ENCODE measurements around the gene SMIM26. TPM values are rescaled to one million over a fixed set of nuclear protein-coding genes. Genes with fewer than 3 reads are reported as not detected.

The SMIM26 gene
- total RNA-seq, 2 donors from 2014 or later = 67.6 to 80.3 TPM

- H3K9me3 ChIP-seq (ENCODE audit: control insufficient read depth, low read length) = no peaks in the 10 kb centered on the region
- no peak overlapping the region for H3K4me3 Mint-ChIP-seq
- peaks cover 4% of the 10 kb centered on the region for H3K4me1 Mint-ChIP-seq
Measured at GRCh38 chr20:18571009-18571408, 3.8 kb downstream of the SMIM26 start.

GRCh38 chr20:18571578-18571977, 4.3 kb downstream of the SMIM26 start:
- no peak overlapping the region for H3K4me3 Mint-ChIP-seq
- no peak for DNase-seq
- Histone ChIP-seq H3K9me3 (ENCODE audit: control insufficient read depth, low read length) (no peaks in the 10 kb centered on the region), H3K36me3 (ENCODE audit: control insufficient read depth, insufficient read depth, low read length) (peaks cover 23% of the 10 kb centered on the region), H3K9ac (ENCODE audit: extremely low read depth, low read length, poor library complexity, severe bottlenecking) (no peak overlapping the region), H3K27me3 (ENCODE audit: control insufficient read depth, insufficient read depth, low read length, poor library complexity, severe bottlenecking) (no peaks in the 10 kb centered on the region), H3K27ac (ENCODE audit: low read depth, low read length) (no peak overlapping the region), H3K4me3 (ENCODE audit: low read length) (no peak overlapping the region), H3K4me1 (ENCODE audit: control insufficient read depth, insufficient read depth, low read length) (no peaks in the 10 kb centered on the region)
- TF ChIP-seq, protein P1, sequence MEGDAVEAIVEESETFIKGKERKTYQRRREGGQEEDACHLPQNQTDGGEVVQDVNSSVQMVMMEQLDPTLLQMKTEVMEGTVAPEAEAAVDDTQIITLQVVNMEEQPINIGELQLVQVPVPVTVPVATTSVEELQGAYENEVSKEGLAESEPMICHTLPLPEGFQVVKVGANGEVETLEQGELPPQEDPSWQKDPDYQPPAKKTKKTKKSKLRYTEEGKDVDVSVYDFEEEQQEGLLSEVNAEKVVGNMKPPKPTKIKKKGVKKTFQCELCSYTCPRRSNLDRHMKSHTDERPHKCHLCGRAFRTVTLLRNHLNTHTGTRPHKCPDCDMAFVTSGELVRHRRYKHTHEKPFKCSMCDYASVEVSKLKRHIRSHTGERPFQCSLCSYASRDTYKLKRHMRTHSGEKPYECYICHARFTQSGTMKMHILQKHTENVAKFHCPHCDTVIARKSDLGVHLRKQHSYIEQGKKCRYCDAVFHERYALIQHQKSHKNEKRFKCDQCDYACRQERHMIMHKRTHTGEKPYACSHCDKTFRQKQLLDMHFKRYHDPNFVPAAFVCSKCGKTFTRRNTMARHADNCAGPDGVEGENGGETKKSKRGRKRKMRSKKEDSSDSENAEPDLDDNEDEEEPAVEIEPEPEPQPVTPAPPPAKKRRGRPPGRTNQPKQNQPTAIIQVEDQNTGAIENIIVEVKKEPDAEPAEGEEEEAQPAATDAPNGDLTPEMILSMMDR (conservative IDR thresholded peaks at IDR 0.05) = no peak
- H3K36me3 Mint-ChIP-seq (ENCODE audit: low read depth) = peaks cover 20% of the 10 kb centered on the region
- 89 to 100% methylated on average over 2 of the region's 2 CpGs for WGBS, 2 experiments (ENCODE audit: insufficient coverage in 1 of 2, insufficient read length in 1 of 2)
- H3K9me3 Mint-ChIP-seq = no peaks in the 10 kb centered on the region
- H3K27ac Mint-ChIP-seq = no peak overlapping the region
- H3K4me1 Mint-ChIP-seq = peaks cover 2% of the 10 kb centered on the region
- H3K27me3 Mint-ChIP-seq (ENCODE audit: insufficient read depth) = no peaks in the 10 kb centered on the region

More at GRCh38 chr20:18571009-18571408, 3.8 kb downstream of the SMIM26 start:
- 94 to 95% methylated on average over 2 of the region's 2 CpGs for WGBS, 2 experiments (ENCODE audit: insufficient coverage in 1 of 2, insufficient read length in 1 of 2)
- no peak overlapping the region for H3K4me3 ChIP-seq (ENCODE audit: low read length)
- no peak overlapping the region for H3K27ac ChIP-seq (ENCODE audit: low read depth, low read length)
- Mint-ChIP-seq H3K9me3 (no peaks in the 10 kb centered on the region), H3K36me3 (ENCODE audit: low read depth) (peaks cover 20% of the 10 kb centered on the region), H3K27ac (no peak overlapping the region), H3K27me3 (ENCODE audit: insufficient read depth) (no peaks in the 10 kb centered on the region)
- H3K36me3 ChIP-seq (ENCODE audit: control insufficient read depth, insufficient read depth, low read length) = peaks cover 23% of the 10 kb centered on the region
- H3K4me1 ChIP-seq (ENCODE audit: control insufficient read depth, insufficient read depth, low read length) = no peaks in the 10 kb centered on the region
- TF ChIP-seq, protein P1 (conservative IDR thresholded peaks at IDR 0.05) = no peak
- H3K27me3 ChIP-seq (ENCODE audit: control insufficient read depth, insufficient read depth, low read length, poor library complexity, severe bottlenecking) = no peaks in the 10 kb centered on the region
- no peak for DNase-seq
- no peak overlapping the region for H3K9ac ChIP-seq (ENCODE audit: extremely low read depth, low read length, poor library complexity, severe bottlenecking)

- TF ChIP-seq, protein P1 (conservative IDR thresholded peaks at IDR 0.05) = no peak
- H3K36me3 Mint-ChIP-seq (ENCODE audit: low read depth) = no peaks in the 10 kb centered on the region
- 89 to 90% methylated on average over 6 of the region's 6 CpGs for WGBS, 2 experiments (ENCODE audit: insufficient coverage in 1 of 2, insufficient read length in 1 of 2)
Measured at GRCh38 chr20:18577942-18578341, 10.7 kb downstream of the SMIM26 start.

More at GRCh38 chr20:18577942-18578341, 10.7 kb downstream of the SMIM26 start:
- H3K4me1 ChIP-seq (ENCODE audit: control insufficient read depth, insufficient read depth, low read length) = no peaks in the 10 kb centered on the region
- H3K9ac ChIP-seq (ENCODE audit: extremely low read depth, low read length, poor library complexity, severe bottlenecking) = no peak overlapping the region
- no peak overlapping the region for H3K4me3 ChIP-seq (ENCODE audit: low read length)
- no peaks in the 10 kb centered on the region for H3K27me3 ChIP-seq (ENCODE audit: control insufficient read depth, insufficient read depth, low read length, poor library complexity, severe bottlenecking)
- no peaks in the 10 kb centered on the region for H3K36me3 ChIP-seq (ENCODE audit: control insufficient read depth, insufficient read depth, low read length)
- H3K4me3 Mint-ChIP-seq = no peak overlapping the region
- DNase-seq = no peak
- H3K27ac ChIP-seq (ENCODE audit: low read depth, low read length) = no peak overlapping the region
- no peaks in the 10 kb centered on the region for H3K27me3 Mint-ChIP-seq (ENCODE audit: insufficient read depth)
- no peaks in the 10 kb centered on the region for H3K9me3 Mint-ChIP-seq
- no peaks in the 10 kb centered on the region for H3K9me3 ChIP-seq (ENCODE audit: control insufficient read depth, low read length)
- H3K27ac Mint-ChIP-seq = no peak overlapping the region
- no peaks in the 10 kb centered on the region for H3K4me1 Mint-ChIP-seq

Data from endodermal cell (in vitro differentiated cells).